T-helper 2 cell (primary cell): Measurements from ENCODE around the gene MDGA2.
"Not testable (repeated sequence)": the region's sequence is repeated elsewhere in the genome, so short reads cannot be mapped to it uniquely, and the experiment has no call there.

ENCODE experiments used
- DNase-seq, 5 experiments: peaks; one replicate each; pipeline versions ENCODE4 v3.0.0 to v3.0.0-alpha.2; 2012 to 2022

MDGA2 gene

GRCh38 chr14:47065326-47065725 is 610.1 kb downstream of the MDGA2 start:
- no peak for DNase-seq

- DNase-seq: no peak
These were observed 615.4 kb downstream of the MDGA2 start for GRCh38 chr14:47060050-47060449.

GRCh38 chr14:47057364-47057763 is 618.0 kb downstream of the MDGA2 start:
- DNase-seq: no peak

- no peak for DNase-seq
These were observed 630.6 kb downstream of the MDGA2 start for GRCh38 chr14:47044841-47045240.

GRCh38 chr14:47040550-47040949 is 634.9 kb downstream of the MDGA2 start:
- no peak for DNase-seq

- DNase-seq: no peak
These were observed 636.1 kb downstream of the MDGA2 start for GRCh38 chr14:47039336-47039735.

- no peak for DNase-seq
These were observed 652.7 kb downstream of the MDGA2 start for GRCh38 chr14:47022721-47023120.

GRCh38 chr14:47020500-47020899 is 654.9 kb downstream of the MDGA2 start:
- no peak for DNase-seq

GRCh38 chr14:47012533-47013280 is 662.7 kb downstream of the MDGA2 start:
- no peak for DNase-seq

GRCh38 chr14:47009615-47010014 is 665.8 kb downstream of the MDGA2 start:
- no peak for DNase-seq

GRCh38 chr14:47008732-47009131 is 666.7 kb downstream of the MDGA2 start:
- DNase-seq: no peak

- DNase-seq: no peak
These were observed 675.7 kb downstream of the MDGA2 start for GRCh38 chr14:46999661-47000060.

- DNase-seq: no peak
These were observed 685.8 kb downstream of the MDGA2 start for GRCh38 chr14:46989566-46989965.

- no peak for DNase-seq
These were observed 687.1 kb downstream of the MDGA2 start for GRCh38 chr14:46988312-46988711.

GRCh38 chr14:46985529-46986380 is 689.6 kb downstream of the MDGA2 start:
- DNase-seq: no peak

- DNase-seq: no peak
These were observed 702.1 kb downstream of the MDGA2 start for GRCh38 chr14:46973295-46973694.

GRCh38 chr14:46964378-46964777 is 711.0 kb downstream of the MDGA2 start:
- no peak for DNase-seq

GRCh38 chr14:46951103-46951502 is 724.3 kb downstream of the MDGA2 start:
- no peak for DNase-seq

- DNase-seq: no peak
These were observed 734.8 kb downstream of the MDGA2 start for GRCh38 chr14:46940611-46941010.

- DNase-seq: no peak
These were observed 754.9 kb downstream of the MDGA2 start for GRCh38 chr14:46920542-46920941.

- not testable (repeated sequence) for DNase-seq
These were observed 759.9 kb downstream of the MDGA2 start for GRCh38 chr14:46915539-46915938.

- no peak for DNase-seq
These were observed 772.6 kb downstream of the MDGA2 start for GRCh38 chr14:46902837-46903236.

- no peak for DNase-seq
These were observed 780.9 kb downstream of the MDGA2 start for GRCh38 chr14:46894476-46894875.

- DNase-seq: no peak
These were observed 788.3 kb downstream of the MDGA2 start for GRCh38 chr14:46887144-46887543.
